Neutrophil (primary cell): ENCODE measurements around the gene FAM174A.

Source experiments
- H3K27ac ChIP-seq: fragments of 200-600 bp; sonication (generic); 2 replicates; pipeline ENCODE4 v1.5.1; 2016; ENCODE audit warnings: mild to moderate bottlenecking, moderate library complexity
- H3K27me3 ChIP-seq: fragments of 200-600 bp; sonication (generic); 2 replicates; pipeline ENCODE4 v1.6.0; 2016; ENCODE audit warnings: mild to moderate bottlenecking
- H3K36me3 ChIP-seq: fragments of 200-600 bp; sonication (generic); 2 replicates; pipeline ENCODE4 v1.5.1; 2017
- H3K4me1 ChIP-seq, 2 experiments: fragments of 200-600 bp in 1 of 2; sonication (generic) in 1 of 2; 1 replicate in 1 of 2; 2 replicates in 1 of 2; pipeline versions ENCODE4 v1.5.1 to v1.6.1; 2013 to 2016; ENCODE audit warnings: low read depth in 1 of 2, low read length in 1 of 2, mild to moderate bottlenecking in 1 of 2, moderate library complexity in 1 of 2; ENCODE audit not compliant: control insufficient read depth in 1 of 2, insufficient read depth in 1 of 2
- H3K4me3 ChIP-seq, 2 experiments: fragments of 200-600 bp in 1 of 2; sonication (generic) in 1 of 2; 1 replicate in 1 of 2; 2 replicates in 1 of 2; pipeline ENCODE4 v1.5.1; 2013 to 2016; ENCODE audit warnings: low read depth in 1 of 2, low read length in 1 of 2, mild to moderate bottlenecking in 1 of 2, moderate library complexity in 1 of 2
- H3K9me3 ChIP-seq: fragments of 200-600 bp; sonication (generic); 2 replicates; pipeline ENCODE4 v1.5.1; 2016
- TF ChIP-seq, protein P1 (sequence below): fragments of 200-600 bp; sonication (generic); IDR thresholded peaks from 2 replicates; pipeline ENCODE4 v1.5.1; 2016; ENCODE audit warnings: antibody characterized with exemption

The FAM174A gene

DNA sequence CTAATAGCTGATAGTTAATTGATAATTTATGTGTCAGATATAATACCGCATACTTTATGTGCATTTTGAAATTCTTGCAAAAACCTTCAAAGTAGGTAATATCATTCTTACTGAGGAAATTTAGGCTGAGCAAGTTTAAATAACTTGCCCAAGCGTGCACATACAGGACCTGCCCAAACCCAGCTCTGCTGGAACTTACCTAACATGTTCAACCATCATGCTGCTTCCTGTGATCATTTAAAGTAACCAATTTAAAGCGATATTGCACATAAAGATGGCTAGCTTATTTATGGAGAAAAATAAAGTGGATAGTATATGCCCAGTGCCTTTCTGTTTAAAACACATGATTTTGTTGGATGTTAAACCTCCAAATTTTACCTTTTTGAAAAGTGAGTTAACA is 4.3 kb downstream of the FAM174A start:
- H3K4me1 ChIP-seq, result peaks cover 19 to 22% of the 10 kb centered on the region in 2 experiments
- no peaks in the 10 kb centered on the region for H3K9me3 ChIP-seq
- no peak overlapping the region for H3K27ac ChIP-seq
- H3K36me3 ChIP-seq, result no peaks in the 10 kb centered on the region
- H3K4me3 ChIP-seq, result no peak overlapping the region
- no peaks in the 10 kb centered on the region for H3K27me3 ChIP-seq
- TF ChIP-seq, protein P1, sequence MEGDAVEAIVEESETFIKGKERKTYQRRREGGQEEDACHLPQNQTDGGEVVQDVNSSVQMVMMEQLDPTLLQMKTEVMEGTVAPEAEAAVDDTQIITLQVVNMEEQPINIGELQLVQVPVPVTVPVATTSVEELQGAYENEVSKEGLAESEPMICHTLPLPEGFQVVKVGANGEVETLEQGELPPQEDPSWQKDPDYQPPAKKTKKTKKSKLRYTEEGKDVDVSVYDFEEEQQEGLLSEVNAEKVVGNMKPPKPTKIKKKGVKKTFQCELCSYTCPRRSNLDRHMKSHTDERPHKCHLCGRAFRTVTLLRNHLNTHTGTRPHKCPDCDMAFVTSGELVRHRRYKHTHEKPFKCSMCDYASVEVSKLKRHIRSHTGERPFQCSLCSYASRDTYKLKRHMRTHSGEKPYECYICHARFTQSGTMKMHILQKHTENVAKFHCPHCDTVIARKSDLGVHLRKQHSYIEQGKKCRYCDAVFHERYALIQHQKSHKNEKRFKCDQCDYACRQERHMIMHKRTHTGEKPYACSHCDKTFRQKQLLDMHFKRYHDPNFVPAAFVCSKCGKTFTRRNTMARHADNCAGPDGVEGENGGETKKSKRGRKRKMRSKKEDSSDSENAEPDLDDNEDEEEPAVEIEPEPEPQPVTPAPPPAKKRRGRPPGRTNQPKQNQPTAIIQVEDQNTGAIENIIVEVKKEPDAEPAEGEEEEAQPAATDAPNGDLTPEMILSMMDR, result no peak

DNA sequence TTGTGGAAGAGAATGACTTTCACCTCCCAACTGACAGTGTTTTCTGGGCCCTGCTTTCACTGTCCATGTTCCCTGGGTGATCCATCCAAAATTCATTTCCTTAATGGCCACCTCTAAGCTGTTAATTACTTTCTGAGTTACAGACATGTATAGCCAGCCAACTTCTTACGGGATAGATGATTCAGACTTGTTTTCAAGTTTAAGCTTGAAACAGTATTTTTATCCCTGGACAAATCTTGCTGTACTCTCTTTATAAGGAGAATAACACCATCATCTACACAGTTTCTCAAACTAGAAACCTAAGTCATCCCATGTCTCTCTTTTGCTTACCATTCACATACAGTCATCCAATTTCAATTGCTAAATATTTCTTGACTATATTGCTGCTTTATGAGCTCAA is 6.9 kb downstream of the FAM174A start:
- TF ChIP-seq, protein P1, result no peak
- Histone ChIP-seq H3K27ac (no peak overlapping the region), H3K27me3 (no peaks in the 10 kb centered on the region), H3K4me3 (no peak overlapping the region), H3K9me3 (no peaks in the 10 kb centered on the region), H3K36me3 (no peaks in the 10 kb centered on the region), H3K4me1 (peaks cover 0 to 5% of the 10 kb centered on the region in 2 experiments)

DNA sequence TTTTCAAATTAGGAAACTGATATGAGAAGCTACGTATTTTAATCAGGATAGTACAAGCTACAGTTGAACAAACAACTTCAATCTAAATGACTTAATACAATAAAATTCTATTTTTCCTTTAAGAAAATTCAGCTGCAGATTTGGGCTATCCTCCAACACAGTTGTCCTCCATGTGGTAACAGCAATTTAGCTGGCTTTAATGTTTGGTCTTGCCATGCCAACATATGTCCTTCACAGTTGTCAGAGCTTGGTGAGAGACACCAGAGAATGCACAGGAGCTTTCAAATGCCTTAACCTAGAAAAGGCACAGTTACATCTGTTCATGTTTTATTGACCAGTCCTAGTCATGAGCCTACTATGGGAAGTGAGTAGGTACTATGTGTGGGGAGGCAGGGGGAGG is 10.8 kb downstream of the FAM174A start:
- H3K4me1 ChIP-seq, result peaks cover 3% of the 10 kb centered on the region in 2 experiments

DNA sequence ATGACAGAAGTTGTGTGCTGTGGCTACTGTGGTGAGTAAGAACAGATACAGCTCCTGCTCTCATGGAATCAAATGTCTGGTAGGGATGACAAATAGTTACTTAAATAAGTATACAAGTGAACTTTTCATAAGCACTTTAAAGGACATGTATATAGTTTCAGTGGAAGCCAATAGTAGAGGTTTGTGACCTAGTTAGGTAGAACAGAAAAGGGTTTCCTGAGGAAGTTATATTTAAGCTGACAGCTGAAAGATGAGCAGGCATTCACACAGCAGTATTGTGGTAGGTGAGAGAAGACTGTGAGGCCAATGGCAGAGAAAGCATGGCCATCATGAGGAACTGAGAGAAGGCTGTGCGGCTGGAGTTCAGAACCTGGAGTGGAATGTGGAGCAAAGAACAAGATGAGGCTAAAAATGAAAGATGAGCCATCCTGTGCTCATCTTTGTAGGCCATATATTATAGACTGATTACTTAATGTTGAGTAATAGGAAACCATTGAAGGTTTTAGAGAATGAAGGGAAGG is 15.4 kb downstream of the FAM174A start:
- H3K27ac ChIP-seq, result peak overlapping the region; percentile 18
- H3K27me3 ChIP-seq, result no peaks in the 10 kb centered on the region
- H3K36me3 ChIP-seq, result no peaks in the 10 kb centered on the region
- H3K4me1 ChIP-seq, result peaks cover 3 to 6% of the 10 kb centered on the region in 2 experiments
- H3K4me3 ChIP-seq, result no peak overlapping the region
- no peaks in the 10 kb centered on the region for H3K9me3 ChIP-seq
- TF ChIP-seq, protein P1, result no peak

More for the DNA sequence above, 10.8 kb downstream of the FAM174A start:
- H3K36me3 ChIP-seq, result no peaks in the 10 kb centered on the region
- no peak overlapping the region for H3K4me3 ChIP-seq
- no peaks in the 10 kb centered on the region for H3K9me3 ChIP-seq
- H3K27ac ChIP-seq, result no peak overlapping the region
- TF ChIP-seq, protein P1, result no peak
- H3K27me3 ChIP-seq, result no peaks in the 10 kb centered on the region

DNA sequence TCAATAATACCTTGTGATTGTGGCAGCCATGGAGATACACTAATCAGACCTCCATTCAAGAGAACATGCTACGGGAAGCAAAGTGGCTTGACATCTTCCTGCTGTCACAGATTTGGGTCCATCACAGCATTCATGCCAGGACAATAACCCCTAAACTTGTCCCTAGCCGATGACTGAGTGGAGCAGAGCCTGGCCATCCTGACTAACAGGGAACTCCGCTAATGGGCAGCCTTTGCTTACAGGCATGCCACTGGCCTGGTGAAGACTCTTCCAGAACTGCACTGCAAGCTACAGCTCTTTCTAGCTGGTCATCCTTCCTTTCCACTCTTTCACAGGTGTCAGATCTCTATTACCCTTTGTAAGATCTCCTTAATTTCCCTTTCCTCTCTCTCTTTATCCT is 16.0 kb downstream of the FAM174A start:
- no peaks in the 10 kb centered on the region for H3K9me3 ChIP-seq
- no peaks in the 10 kb centered on the region for H3K36me3 ChIP-seq
- H3K4me3 ChIP-seq, result no peak overlapping the region
- peaks cover 3 to 6% of the 10 kb centered on the region in 2 experiments for H3K4me1 ChIP-seq
- TF ChIP-seq, protein P1, result no peak
- no peaks in the 10 kb centered on the region for H3K27me3 ChIP-seq
- H3K27ac ChIP-seq, result no peak overlapping the region
